GM12872 (cell line): ENCODE results near the gene CDKN1C.

Source experiments
- CTCF ChIP-seq: IDR thresholded peaks from 3 replicates; pipeline ENCODE4 v1.5.1; 2011; ENCODE audit warnings: low read depth, mild to moderate bottlenecking, low read length, moderate library complexity; ENCODE audit not compliant: insufficient read depth

CDKN1C gene

GRCh38 chr11:2926611-2927051, 41.1 kb upstream of the CDKN1C start:
- no peak for TF ChIP-seq CTCF

GRCh38 chr11:2924821-2925675, 39.5 kb upstream of the CDKN1C start:
- TF ChIP-seq CTCF, result no peak

GRCh38 chr11:2924381-2924780, 38.8 kb upstream of the CDKN1C start:
- no peak for TF ChIP-seq CTCF

GRCh38 chr11:2923446-2924375, 38.1 kb upstream of the CDKN1C start:
- no peak for TF ChIP-seq CTCF

GRCh38 chr11:2922655-2923054, 37.1 kb upstream of the CDKN1C start:
- TF ChIP-seq CTCF, result no peak

GRCh38 chr11:2921742-2922493, 36.3 kb upstream of the CDKN1C start:
- TF ChIP-seq CTCF, result no peak
